Breast epithelium (tissue), 4 donors: ENCODE data around the gene NINL. TPM values are rescaled to one million over a fixed set of nuclear protein-coding genes. Genes with fewer than 3 reads are reported as not detected.

ENCODE experiments used
- DNase-seq, 2 donors: peaks; one replicate each; pipeline ENCODE4 v3.0.0-alpha.2; 2019; ENCODE audit warnings: low spot score in 2 of 2
- H3K27ac ChIP-seq, 2 donors: fragments of 200-600 bp; sonication (generic) in 1 of 2; one replicate each; pipeline ENCODE4 v1.5.1; 2016 to 2019; ENCODE audit warnings: mild to moderate bottlenecking in 1 of 2
- H3K27me3 ChIP-seq, 2 donors: fragments of 200-600 bp; sonication (generic) in 1 of 2; one replicate each; pipeline versions ENCODE4 v1.5.1 to v1.6.0; 2017 to 2019; ENCODE audit warnings: control low read depth in 1 of 2, mild to moderate bottlenecking in 1 of 2
- H3K36me3 ChIP-seq: fragments of 200-600 bp; one replicate; pipeline ENCODE4 v1.5.1; 2019
- H3K4me1 ChIP-seq, 2 donors: fragments of 200-600 bp; sonication (generic); one replicate each; pipeline ENCODE4 v1.5.1; 2016 to 2019; ENCODE audit warnings: control low read depth in 1 of 2
- H3K4me3 ChIP-seq, 3 donors: fragments of 200-600 bp; sonication (generic); 1 replicate in 2 of 3; 2 replicates in 1 of 3; pipeline ENCODE4 v1.5.1; 2016 to 2019; ENCODE audit warnings: mild to moderate bottlenecking in 3 of 3, moderate library complexity in 2 of 3
- H3K9me3 ChIP-seq, 2 donors: fragments of 200-600 bp; sonication (generic) in 1 of 2; one replicate each; pipeline ENCODE4 v1.5.1; 2016 to 2019; ENCODE audit warnings: control low read depth in 1 of 2
- POLR2A ChIP-seq: fragments of 450-650 bp; IDR thresholded peaks from one replicate; pipeline ENCODE4 v1.6.1; 2016; ENCODE audit warnings: antibody characterized with exemption, mild to moderate bottlenecking, moderate library complexity
- POLR2AphosphoS5 ChIP-seq, 3 donors: sonication (generic); formaldehyde crosslinking; IDR thresholded peaks; one replicate each; pipeline ENCODE4 v1.6.1; 2017; ENCODE audit warnings: antibody characterized with exemption in 3 of 3
- intact Hi-C: fragments of 100-400 bp; cut with DNase I; formaldehyde crosslinking; loops from one replicate; pipeline ENCODE4 v1.15.1; 2023; ENCODE audit warnings: low total_unique reads
- total RNA-seq, 3 donors: library from RNA; depleted of rRNA; stranded (reverse); fragments of >200 nt; gene quantifications; one replicate each; pipeline ENCODE4 v1.1.0, GENCODE V29; 2016
- TF ChIP-seq, protein P1 (sequence below), 3 donors: fragments of 450-650 bp; IDR thresholded peaks; one replicate each; pipeline ENCODE4 v1.5.1; 2016 to 2017; ENCODE audit warnings: antibody characterized with exemption in 3 of 3, mild to moderate bottlenecking in 3 of 3, moderate library complexity in 3 of 3

Gene NINL
- total RNA-seq, 3 donors from 2014 or later: 6.9 to 15.5 (median 12.8) TPM

- DNase-seq: no peak
- H3K27ac ChIP-seq: no peak overlapping the region
- no peaks in the 10 kb centered on the region for H3K27me3 ChIP-seq
- no peaks in the 10 kb centered on the region for H3K36me3 ChIP-seq
- no peaks in the 10 kb centered on the region for H3K4me1 ChIP-seq
- intact Hi-C loops: no loop called here
- TF ChIP-seq, protein P1, sequence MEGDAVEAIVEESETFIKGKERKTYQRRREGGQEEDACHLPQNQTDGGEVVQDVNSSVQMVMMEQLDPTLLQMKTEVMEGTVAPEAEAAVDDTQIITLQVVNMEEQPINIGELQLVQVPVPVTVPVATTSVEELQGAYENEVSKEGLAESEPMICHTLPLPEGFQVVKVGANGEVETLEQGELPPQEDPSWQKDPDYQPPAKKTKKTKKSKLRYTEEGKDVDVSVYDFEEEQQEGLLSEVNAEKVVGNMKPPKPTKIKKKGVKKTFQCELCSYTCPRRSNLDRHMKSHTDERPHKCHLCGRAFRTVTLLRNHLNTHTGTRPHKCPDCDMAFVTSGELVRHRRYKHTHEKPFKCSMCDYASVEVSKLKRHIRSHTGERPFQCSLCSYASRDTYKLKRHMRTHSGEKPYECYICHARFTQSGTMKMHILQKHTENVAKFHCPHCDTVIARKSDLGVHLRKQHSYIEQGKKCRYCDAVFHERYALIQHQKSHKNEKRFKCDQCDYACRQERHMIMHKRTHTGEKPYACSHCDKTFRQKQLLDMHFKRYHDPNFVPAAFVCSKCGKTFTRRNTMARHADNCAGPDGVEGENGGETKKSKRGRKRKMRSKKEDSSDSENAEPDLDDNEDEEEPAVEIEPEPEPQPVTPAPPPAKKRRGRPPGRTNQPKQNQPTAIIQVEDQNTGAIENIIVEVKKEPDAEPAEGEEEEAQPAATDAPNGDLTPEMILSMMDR (IDR thresholded peaks at IDR 0.05): no peak
- TF ChIP-seq POLR2AphosphoS5 (IDR thresholded peaks at IDR 0.05) (no peak), POLR2A (no peak)
- H3K9me3 ChIP-seq: no peaks in the 10 kb centered on the region
- H3K4me3 ChIP-seq: no peak overlapping the region
These were observed 60.0 kb downstream of the NINL start for GRCh38 chr20:25525295-25525694.

DNA sequence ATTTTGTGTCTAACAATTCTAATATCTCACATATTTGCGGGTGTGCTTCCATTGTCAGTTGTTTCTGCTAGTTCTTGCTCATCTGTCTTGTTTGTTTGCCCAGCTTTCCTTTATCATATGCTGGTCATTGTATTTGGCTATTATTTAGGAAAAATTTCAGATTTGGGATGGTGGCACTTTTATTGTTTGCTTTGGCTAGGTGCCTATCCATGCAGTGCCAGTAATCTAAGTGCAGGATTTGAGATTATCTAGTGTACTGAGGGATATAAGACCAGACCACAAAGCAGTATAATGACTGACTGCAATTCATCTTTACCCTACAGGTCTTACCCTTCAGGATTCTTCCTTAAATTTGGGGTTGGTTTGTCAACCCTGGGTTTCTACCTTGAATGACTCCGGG is 63.9 kb downstream of the NINL start:
- H3K27ac ChIP-seq: no peak overlapping the region
- H3K9me3 ChIP-seq: peaks cover 0 to 3% of the 10 kb centered on the region in 2 donors
- intact Hi-C loops: no loop called here
- DNase-seq: no peak
- H3K4me1 ChIP-seq: no peaks in the 10 kb centered on the region
- H3K27me3 ChIP-seq: no peaks in the 10 kb centered on the region
- no peak overlapping the region for H3K4me3 ChIP-seq
- TF ChIP-seq POLR2AphosphoS5 (IDR thresholded peaks at IDR 0.05) (no peak), POLR2A (no peak)
- TF ChIP-seq, protein P1 (IDR thresholded peaks at IDR 0.05): no peak
- no peaks in the 10 kb centered on the region for H3K36me3 ChIP-seq

DNA sequence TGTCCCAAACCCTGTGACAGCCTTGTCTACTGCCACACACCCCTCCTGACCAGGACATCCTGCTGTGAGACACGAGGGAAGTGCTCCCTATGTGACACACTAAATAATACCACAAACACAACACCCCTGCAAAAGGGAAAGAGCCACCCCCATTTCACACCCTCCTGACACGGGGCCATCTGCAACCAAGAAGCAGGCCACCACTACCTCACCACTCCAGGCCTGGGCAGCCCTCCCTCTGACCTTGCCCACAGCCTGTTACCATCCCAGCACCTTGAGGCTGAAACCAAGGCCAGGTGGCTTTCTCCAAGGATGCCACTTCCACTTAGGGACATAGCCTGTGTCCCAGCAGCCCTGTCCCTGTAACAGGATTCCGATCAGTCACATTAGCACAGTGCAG is 68.2 kb downstream of the NINL start:
- Histone ChIP-seq H3K9me3 (peaks cover 20 to 27% of the 10 kb centered on the region in 2 donors), H3K27me3 (no peaks in the 10 kb centered on the region), H3K27ac (no peak overlapping the region), H3K4me1 (no peaks in the 10 kb centered on the region), H3K36me3 (no peaks in the 10 kb centered on the region), H3K4me3 (no peak overlapping the region)
- intact Hi-C loops: no loop called here
- TF ChIP-seq POLR2AphosphoS5 (IDR thresholded peaks at IDR 0.05) (no peak), POLR2A (no peak)
- TF ChIP-seq, protein P1 (IDR thresholded peaks at IDR 0.05): no peak
- no peak for DNase-seq

DNA sequence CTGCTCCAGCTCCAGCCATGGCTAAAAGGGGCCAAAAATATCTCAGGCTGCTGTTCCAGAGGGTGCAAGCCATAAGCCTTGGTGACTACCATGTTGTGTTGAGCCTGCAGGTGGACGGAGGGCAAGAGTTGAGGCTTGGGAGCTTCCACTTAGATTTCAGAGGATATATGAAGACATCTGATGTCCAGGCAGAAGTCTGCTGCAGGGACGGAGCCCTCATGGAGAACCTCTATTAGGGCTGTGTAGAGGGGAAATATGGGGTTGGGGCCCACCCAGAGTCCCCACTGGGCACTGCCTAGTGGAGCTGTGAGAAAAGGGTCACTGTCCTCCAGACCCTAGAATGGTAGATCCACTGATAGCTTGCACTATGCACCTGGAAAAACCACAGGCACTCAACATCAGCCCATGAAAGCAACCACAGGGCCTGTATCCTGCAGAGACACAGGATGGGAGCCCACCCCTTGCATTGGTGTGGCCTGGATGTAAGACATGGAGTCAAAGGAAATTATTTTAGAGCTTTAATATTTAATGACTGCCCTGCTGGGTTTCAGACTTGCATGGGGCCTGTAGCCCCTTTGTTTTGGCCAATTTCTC is 70.5 kb downstream of the NINL start:
- H3K27me3 ChIP-seq: no peaks in the 10 kb centered on the region
- no peak for TF ChIP-seq POLR2AphosphoS5 (IDR thresholded peaks at IDR 0.05)
- DNase-seq: no peak
- peaks cover 20 to 27% of the 10 kb centered on the region in 2 donors for H3K9me3 ChIP-seq
- no peaks in the 10 kb centered on the region for H3K4me1 ChIP-seq
- H3K27ac ChIP-seq: no peak overlapping the region
- intact Hi-C loops: no loop called here
- peaks cover 5% of the 10 kb centered on the region for H3K36me3 ChIP-seq
- H3K4me3 ChIP-seq: no peak overlapping the region

- no peak for TF ChIP-seq POLR2AphosphoS5 (IDR thresholded peaks at IDR 0.05)
- TF ChIP-seq POLR2A: no peak
- TF ChIP-seq, protein P1 (IDR thresholded peaks at IDR 0.05): no peak
- Histone ChIP-seq H3K27me3 (no peaks in the 10 kb centered on the region), H3K9me3 (peaks cover 20 to 27% of the 10 kb centered on the region in 2 donors), H3K27ac (no peak overlapping the region), H3K36me3 (peaks cover 6% of the 10 kb centered on the region), H3K4me3 (no peak overlapping the region), H3K4me1 (no peaks in the 10 kb centered on the region)
- intact Hi-C loops: no loop called here
- DNase-seq: no peak
These were observed 71.1 kb downstream of the NINL start for GRCh38 chr20:25514195-25514594.

GRCh38 chr20:25512709-25513108 is 72.6 kb downstream of the NINL start:
- H3K4me3 ChIP-seq: no peak overlapping the region
- intact Hi-C loops: no loop called here
- peaks cover 6% of the 10 kb centered on the region for H3K36me3 ChIP-seq
- peaks cover 20 to 27% of the 10 kb centered on the region in 2 donors for H3K9me3 ChIP-seq
- TF ChIP-seq POLR2A (no peak), POLR2AphosphoS5 (IDR thresholded peaks at IDR 0.05) (no peak)
- TF ChIP-seq, protein P1 (IDR thresholded peaks at IDR 0.05): no peak
- H3K4me1 ChIP-seq: no peaks in the 10 kb centered on the region
- H3K27me3 ChIP-seq: no peaks in the 10 kb centered on the region
- H3K27ac ChIP-seq: no peak overlapping the region
- DNase-seq: no peak
